AG04449 (cell line): Measurements from ENCODE around the gene SAP130.

Experiments used
- CTCF ChIA-PET: fragments of 350-600 bp; formaldehyde crosslinking; extraction: SDS; loops from one replicate; lab custom pipeline; 2021; ENCODE audit warnings: antibody characterized with exemption; lab: Yijun Ruan, JAX
- POLR2A ChIA-PET: fragments of 400-600, 350-600 bp; formaldehyde crosslinking; extraction: SDS; loops from one replicate; lab custom pipeline; 2020; ENCODE audit warnings: antibody characterized with exemption, inconsistent platforms; lab: Yijun Ruan, JAX
- DNase-seq: peaks from one replicate; pipeline ENCODE4 v3.0.0-alpha.2; 2010; ENCODE audit warnings: low read depth, low spot score
- H3K4me3 ChIP-seq: 2 replicates; pipeline ENCODE4 v1.5.1; 2011; ENCODE audit warnings: low read depth, mild to moderate bottlenecking, control low read depth, low read length
- TF ChIP-seq, protein P1 (sequence below): IDR thresholded peaks from one replicate; pipeline ENCODE4 v1.5.1; 2011; ENCODE audit warnings: mild to moderate bottlenecking, moderate library complexity, low read length, control low read depth, inconsistent platforms; ENCODE audit not compliant: insufficient read depth; ENCODE audit errors: missing control alignments

SAP130 gene

DNA sequence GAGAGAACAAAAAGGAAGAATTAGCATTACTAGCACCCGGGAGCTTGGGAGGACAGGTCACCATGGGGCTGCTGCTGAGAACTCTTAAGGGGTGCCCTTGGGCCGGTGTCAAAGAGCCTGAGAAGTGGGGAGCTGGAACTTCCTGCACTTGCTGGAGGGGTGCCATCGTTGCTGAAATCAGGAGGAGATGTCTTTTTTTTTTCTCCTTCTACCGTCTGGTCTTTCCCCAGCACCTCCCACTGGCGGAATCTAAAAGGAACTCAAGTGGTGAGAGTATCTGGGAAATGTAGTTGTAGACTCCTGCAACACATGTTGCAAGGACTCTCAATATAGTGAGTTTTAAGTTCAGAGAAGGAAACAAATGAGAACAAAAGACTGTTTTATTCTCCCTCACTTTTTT is 136.0 kb downstream of the SAP130 start:
- no peak for DNase-seq
- ChIA-PET POLR2A (no interaction called here), CTCF (no interaction called here)
- H3K4me3 ChIP-seq, result no peak overlapping the region
- TF ChIP-seq, protein P1, sequence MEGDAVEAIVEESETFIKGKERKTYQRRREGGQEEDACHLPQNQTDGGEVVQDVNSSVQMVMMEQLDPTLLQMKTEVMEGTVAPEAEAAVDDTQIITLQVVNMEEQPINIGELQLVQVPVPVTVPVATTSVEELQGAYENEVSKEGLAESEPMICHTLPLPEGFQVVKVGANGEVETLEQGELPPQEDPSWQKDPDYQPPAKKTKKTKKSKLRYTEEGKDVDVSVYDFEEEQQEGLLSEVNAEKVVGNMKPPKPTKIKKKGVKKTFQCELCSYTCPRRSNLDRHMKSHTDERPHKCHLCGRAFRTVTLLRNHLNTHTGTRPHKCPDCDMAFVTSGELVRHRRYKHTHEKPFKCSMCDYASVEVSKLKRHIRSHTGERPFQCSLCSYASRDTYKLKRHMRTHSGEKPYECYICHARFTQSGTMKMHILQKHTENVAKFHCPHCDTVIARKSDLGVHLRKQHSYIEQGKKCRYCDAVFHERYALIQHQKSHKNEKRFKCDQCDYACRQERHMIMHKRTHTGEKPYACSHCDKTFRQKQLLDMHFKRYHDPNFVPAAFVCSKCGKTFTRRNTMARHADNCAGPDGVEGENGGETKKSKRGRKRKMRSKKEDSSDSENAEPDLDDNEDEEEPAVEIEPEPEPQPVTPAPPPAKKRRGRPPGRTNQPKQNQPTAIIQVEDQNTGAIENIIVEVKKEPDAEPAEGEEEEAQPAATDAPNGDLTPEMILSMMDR, result no peak
